ENCODE data around the gene OGFR.

- TF ChIP-seq, protein P1, sequence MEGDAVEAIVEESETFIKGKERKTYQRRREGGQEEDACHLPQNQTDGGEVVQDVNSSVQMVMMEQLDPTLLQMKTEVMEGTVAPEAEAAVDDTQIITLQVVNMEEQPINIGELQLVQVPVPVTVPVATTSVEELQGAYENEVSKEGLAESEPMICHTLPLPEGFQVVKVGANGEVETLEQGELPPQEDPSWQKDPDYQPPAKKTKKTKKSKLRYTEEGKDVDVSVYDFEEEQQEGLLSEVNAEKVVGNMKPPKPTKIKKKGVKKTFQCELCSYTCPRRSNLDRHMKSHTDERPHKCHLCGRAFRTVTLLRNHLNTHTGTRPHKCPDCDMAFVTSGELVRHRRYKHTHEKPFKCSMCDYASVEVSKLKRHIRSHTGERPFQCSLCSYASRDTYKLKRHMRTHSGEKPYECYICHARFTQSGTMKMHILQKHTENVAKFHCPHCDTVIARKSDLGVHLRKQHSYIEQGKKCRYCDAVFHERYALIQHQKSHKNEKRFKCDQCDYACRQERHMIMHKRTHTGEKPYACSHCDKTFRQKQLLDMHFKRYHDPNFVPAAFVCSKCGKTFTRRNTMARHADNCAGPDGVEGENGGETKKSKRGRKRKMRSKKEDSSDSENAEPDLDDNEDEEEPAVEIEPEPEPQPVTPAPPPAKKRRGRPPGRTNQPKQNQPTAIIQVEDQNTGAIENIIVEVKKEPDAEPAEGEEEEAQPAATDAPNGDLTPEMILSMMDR (IDR thresholded peaks at IDR 0.05), result no peak
- TF ChIP-seq EZH2 (IDR thresholded peaks at IDR 0.05; ENCODE audit: borderline replicate concordance, insufficient read depth, low read depth, low read length, poor library complexity, severe bottlenecking), result no peak
These were observed 47.6 kb downstream of the OGFR start for GRCh38 chr20:62852196-62852595.

All from B cell (primary cell).